Panc1 (cell line): ENCODE data around the gene BCAP29. TPM values are rescaled to one million over a fixed set of nuclear protein-coding genes. Genes with fewer than 3 reads are reported as not detected.

ENCODE experiments used
- ATAC-seq: fragments of 200-7000 bp; cut with Tn5 transposase; 2 replicates; pipeline ENCODE4 v1.9.1; 2020; ENCODE audit warnings: mild to moderate bottlenecking, moderate library complexity
- BruUV-seq: library from RNA; stranded (reverse); fragments of 400-500 nt; replicated peaks from 2 replicates; lab custom pipeline; 2021; lab: Mats Ljungman, UMichigan
- CTCF ChIA-PET: fragments of 300-600 bp; sonication (Branson Sonifier 250); formaldehyde crosslinking; loops from one replicate; lab custom pipeline; 2022; ENCODE audit warnings: antibody characterized with exemption; lab: Charles Lee
- POLR2A ChIA-PET: fragments of 300-600 bp; sonication (Branson Sonifier 250); formaldehyde crosslinking; loops from one replicate; lab custom pipeline; 2022; ENCODE audit warnings: antibody characterized with exemption; lab: Charles Lee
- DNase-seq: peaks from one replicate; pipeline ENCODE4 v3.0.0-alpha.2; 2010; ENCODE audit warnings: low read depth, low spot score
- H3K27ac ChIP-seq: 2 replicates; pipeline ENCODE4 v1.5.1; 2011; ENCODE audit warnings: mild to moderate bottlenecking, low read length, inconsistent platforms
- H3K27me3 ChIP-seq: fragments of 200-500 bp; sonication (Bioruptor generic); 2 replicates; pipeline ENCODE4 v1.6.0; 2014; ENCODE audit warnings: low read length, inconsistent platforms; ENCODE audit not compliant: control insufficient read depth, insufficient read depth
- H3K36me3 ChIP-seq: fragments of 200-500 bp; sonication (Bioruptor generic); 2 replicates; pipeline ENCODE4 v1.5.1; 2014; ENCODE audit warnings: inconsistent platforms, mild to moderate bottlenecking, low read length, moderate library complexity; ENCODE audit not compliant: control insufficient read depth, insufficient read depth
- H3K4me1 ChIP-seq: 2 replicates; pipeline ENCODE4 v1.5.1; 2011; ENCODE audit warnings: inconsistent platforms, mild to moderate bottlenecking, low read length, moderate library complexity; ENCODE audit not compliant: control insufficient read depth, insufficient read depth
- H3K4me3 ChIP-seq, 2 experiments: 2 replicates each; pipeline ENCODE4 v1.5.1; 2011 to 2012; ENCODE audit warnings: low read depth in 2 of 2, low read length in 2 of 2, mild to moderate bottlenecking in 2 of 2, inconsistent platforms in 1 of 2, moderate library complexity in 1 of 2
- H3K9me3 ChIP-seq: fragments of 200-500 bp; sonication (Bioruptor generic); 2 replicates; pipeline ENCODE4 v1.5.1; 2014; ENCODE audit warnings: low read depth, mild to moderate bottlenecking, inconsistent platforms, low read length, moderate library complexity; ENCODE audit not compliant: control insufficient read depth, insufficient read depth
- POLR2AphosphoS5 ChIP-seq: IDR thresholded peaks from 2 replicates; pipeline ENCODE4 v1.6.1; 2012; ENCODE audit warnings: mild to moderate bottlenecking, low read depth, low read length, moderate library complexity
- SIN3A ChIP-seq: IDR thresholded peaks from 2 replicates; pipeline ENCODE4 v1.6.1; 2012; ENCODE audit warnings: low read depth, mild to moderate bottlenecking, low read length, moderate library complexity, borderline replicate concordance; ENCODE audit not compliant: insufficient read depth
- TCF7L2 ChIP-seq: IDR thresholded peaks from 2 replicates; pipeline ENCODE4 v1.6.1; 2011; ENCODE audit warnings: mild to moderate bottlenecking, low read depth, low read length, inconsistent platforms
- in situ Hi-C: cut with HindIII; loops from 2 replicates; pipeline ENCODE4 v1.10.0; 2016; ENCODE audit warnings: low sequenced_read_pairs, low pct_unique_long_range_greater_than_20kb
- intact Hi-C: fragments of 100-400 bp; cut with micrococcal nuclease; formaldehyde crosslinking; loops from one replicate; pipeline ENCODE4 v1.10.0; 2022; ENCODE audit not compliant: unreplicated experiment
- total RNA-seq: library from RNA; stranded (reverse); gene quantifications from one replicate; pipeline ENCODE4 v1.2.1, GENCODE V29; 2021; ENCODE audit not compliant: unreplicated experiment
- TF ChIP-seq, protein P1 (sequence below): fragments of 450-650 bp; IDR thresholded peaks from 2 replicates; pipeline ENCODE4 v1.5.1; 2017; ENCODE audit warnings: mild to moderate bottlenecking
- TF ChIP-seq, protein P2 (sequence below), 2 experiments: IDR thresholded peaks; 2 replicates each; pipeline ENCODE4 v1.6.1; 2011 to 2012; ENCODE audit warnings: low read depth in 2 of 2, control low read depth in 1 of 2, low read length in 1 of 2, mild to moderate bottlenecking in 1 of 2, moderate library complexity in 1 of 2; ENCODE audit not compliant: insufficient read depth in 1 of 2

BCAP29 gene
- total RNA-seq, 1 experiment from 2014 or later = 71.7 TPM

DNA sequence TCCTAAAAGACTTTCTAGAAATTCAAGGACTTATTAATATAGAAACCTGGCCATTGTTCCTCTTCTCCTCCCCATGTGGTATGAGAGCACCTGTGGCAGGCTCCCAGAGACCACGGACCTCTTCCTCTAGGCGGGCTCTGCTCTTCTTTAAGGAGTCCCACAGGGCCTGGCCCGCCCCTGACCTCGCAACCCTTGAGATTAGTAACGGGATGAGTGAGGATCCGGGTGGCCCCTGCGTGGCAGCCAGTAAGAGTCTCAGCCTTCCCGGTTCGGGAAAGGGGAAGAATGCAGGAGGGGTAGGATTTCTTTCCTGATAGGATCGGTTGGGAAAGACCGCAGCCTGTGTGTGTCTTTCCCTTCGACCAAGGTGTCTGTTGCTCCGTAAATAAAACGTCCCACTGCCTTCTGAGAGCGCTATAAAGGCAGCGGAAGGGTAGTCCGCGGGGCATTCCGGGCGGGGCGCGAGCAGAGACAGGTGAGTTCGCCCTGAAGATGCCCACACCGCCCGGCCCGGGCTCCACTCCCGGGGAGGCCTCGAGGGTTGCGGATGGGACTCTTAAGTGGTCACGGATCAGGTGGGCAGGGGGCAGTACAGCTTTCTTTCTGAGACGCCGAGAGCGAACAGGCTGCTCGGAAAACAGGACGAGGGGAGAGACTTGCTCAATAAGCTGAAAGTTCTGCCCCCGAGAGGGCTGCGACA, 80.5 kb downstream of the BCAP29 start, which contains the start of gene SLC26A4:
SLC26A4 (plus strand) TSS at position 448 of the 700 bp plus-strand sequence. CDS start 814 bp downstream, outside the sequence.
- Histone ChIP-seq H3K4me1 (peaks cover 4% of the 10 kb centered on the region; the same call in 1 of the 2 replicates), H3K4me3 (peak within 1 kb of the TSS; percentile 44 to 46), H3K9me3 (no peaks in the 10 kb centered on the region), H3K27ac (no peak within 1 kb of the TSS), H3K27me3 (peaks cover 43% of the 10 kb centered on the region), H3K36me3 (no peaks in the 10 kb centered on the region)
- no TSS peak for BruUV-seq
- POLR2A ChIA-PET = no interaction called here
- CTCF ChIA-PET = no interaction called here
- DNase-seq = no peak
- TF ChIP-seq SIN3A = no peak
- TF ChIP-seq, protein P1, sequence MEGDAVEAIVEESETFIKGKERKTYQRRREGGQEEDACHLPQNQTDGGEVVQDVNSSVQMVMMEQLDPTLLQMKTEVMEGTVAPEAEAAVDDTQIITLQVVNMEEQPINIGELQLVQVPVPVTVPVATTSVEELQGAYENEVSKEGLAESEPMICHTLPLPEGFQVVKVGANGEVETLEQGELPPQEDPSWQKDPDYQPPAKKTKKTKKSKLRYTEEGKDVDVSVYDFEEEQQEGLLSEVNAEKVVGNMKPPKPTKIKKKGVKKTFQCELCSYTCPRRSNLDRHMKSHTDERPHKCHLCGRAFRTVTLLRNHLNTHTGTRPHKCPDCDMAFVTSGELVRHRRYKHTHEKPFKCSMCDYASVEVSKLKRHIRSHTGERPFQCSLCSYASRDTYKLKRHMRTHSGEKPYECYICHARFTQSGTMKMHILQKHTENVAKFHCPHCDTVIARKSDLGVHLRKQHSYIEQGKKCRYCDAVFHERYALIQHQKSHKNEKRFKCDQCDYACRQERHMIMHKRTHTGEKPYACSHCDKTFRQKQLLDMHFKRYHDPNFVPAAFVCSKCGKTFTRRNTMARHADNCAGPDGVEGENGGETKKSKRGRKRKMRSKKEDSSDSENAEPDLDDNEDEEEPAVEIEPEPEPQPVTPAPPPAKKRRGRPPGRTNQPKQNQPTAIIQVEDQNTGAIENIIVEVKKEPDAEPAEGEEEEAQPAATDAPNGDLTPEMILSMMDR = no peak
- no peak for TF ChIP-seq POLR2AphosphoS5
- no peak for TF ChIP-seq TCF7L2
- TF ChIP-seq, protein P2, sequence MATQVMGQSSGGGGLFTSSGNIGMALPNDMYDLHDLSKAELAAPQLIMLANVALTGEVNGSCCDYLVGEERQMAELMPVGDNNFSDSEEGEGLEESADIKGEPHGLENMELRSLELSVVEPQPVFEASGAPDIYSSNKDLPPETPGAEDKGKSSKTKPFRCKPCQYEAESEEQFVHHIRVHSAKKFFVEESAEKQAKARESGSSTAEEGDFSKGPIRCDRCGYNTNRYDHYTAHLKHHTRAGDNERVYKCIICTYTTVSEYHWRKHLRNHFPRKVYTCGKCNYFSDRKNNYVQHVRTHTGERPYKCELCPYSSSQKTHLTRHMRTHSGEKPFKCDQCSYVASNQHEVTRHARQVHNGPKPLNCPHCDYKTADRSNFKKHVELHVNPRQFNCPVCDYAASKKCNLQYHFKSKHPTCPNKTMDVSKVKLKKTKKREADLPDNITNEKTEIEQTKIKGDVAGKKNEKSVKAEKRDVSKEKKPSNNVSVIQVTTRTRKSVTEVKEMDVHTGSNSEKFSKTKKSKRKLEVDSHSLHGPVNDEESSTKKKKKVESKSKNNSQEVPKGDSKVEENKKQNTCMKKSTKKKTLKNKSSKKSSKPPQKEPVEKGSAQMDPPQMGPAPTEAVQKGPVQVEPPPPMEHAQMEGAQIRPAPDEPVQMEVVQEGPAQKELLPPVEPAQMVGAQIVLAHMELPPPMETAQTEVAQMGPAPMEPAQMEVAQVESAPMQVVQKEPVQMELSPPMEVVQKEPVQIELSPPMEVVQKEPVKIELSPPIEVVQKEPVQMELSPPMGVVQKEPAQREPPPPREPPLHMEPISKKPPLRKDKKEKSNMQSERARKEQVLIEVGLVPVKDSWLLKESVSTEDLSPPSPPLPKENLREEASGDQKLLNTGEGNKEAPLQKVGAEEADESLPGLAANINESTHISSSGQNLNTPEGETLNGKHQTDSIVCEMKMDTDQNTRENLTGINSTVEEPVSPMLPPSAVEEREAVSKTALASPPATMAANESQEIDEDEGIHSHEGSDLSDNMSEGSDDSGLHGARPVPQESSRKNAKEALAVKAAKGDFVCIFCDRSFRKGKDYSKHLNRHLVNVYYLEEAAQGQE (IDR thresholded peaks at IDR 0.05; ENCODE audit: insufficient read depth in 1 of 2, low read depth in 2 of 2, low read length in 1 of 2) = no peak
- no peak; the same call in 1 of the 2 replicates for ATAC-seq
- in situ Hi-C loops = no loop called here
- intact Hi-C loops = no loop called here

DNA sequence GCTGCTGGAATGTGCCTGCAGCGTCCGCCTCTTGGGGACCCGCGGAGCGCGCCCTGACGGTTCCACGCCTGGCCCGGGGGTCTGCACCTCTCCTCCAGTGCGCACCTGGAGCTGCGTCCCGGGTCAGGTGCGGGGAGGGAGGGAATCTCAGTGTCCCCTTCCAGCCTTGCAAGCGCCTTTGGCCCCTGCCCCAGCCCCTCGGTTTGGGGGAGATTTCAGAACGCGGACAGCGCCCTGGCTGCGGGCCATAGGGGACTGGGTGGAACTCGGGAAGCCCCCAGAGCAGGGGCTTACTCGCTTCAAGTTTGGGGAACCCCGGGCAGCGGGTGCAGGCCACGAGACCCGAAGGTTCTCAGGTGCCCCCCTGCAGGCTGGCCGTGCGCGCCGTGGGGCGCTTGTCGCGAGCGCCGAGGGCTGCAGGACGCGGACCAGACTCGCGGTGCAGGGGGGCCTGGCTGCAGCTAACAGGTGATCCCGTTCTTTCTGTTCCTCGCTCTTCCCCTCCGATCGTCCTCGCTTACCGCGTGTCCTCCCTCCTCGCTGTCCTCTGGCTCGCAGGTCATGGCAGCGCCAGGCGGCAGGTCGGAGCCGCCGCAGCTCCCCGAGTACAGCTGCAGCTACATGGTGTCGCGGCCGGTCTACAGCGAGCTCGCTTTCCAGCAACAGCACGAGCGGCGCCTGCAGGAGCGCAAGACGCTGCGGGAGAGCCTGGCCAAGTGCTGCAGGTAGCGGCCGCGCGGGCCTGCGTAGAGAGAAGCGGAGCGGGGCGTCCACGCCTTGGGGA, 81.2 kb downstream of the BCAP29 start:
- intact Hi-C loops (no loop called here), in situ Hi-C loops (no loop called here)
- no TSS peak for BruUV-seq
- peak; percentile 94 for ATAC-seq
- TF ChIP-seq TCF7L2 = no peak
- no peak for TF ChIP-seq SIN3A
- TF ChIP-seq, protein P1 = peak; percentile 40
- TF ChIP-seq, protein P2 (IDR thresholded peaks at IDR 0.05; ENCODE audit: insufficient read depth in 1 of 2, low read depth in 2 of 2, low read length in 1 of 2) = peak; percentile 77
- DNase-seq = no peak
- H3K36me3 ChIP-seq = no peaks in the 10 kb centered on the region
- H3K27ac ChIP-seq = no peak overlapping the region
- H3K4me1 ChIP-seq = peaks cover 4% of the 10 kb centered on the region; the same call in 1 of the 2 replicates
- POLR2A ChIA-PET = no interaction called here
- peak overlapping the region; percentile 44 to 46 for H3K4me3 ChIP-seq
- no peaks in the 10 kb centered on the region for H3K9me3 ChIP-seq
- H3K27me3 ChIP-seq = peaks cover 43% of the 10 kb centered on the region
- CTCF ChIA-PET = interaction anchor here (0.5 kb wide), 1 partner anchor 61 kb away, joined by 3 read pairs; no protein-coding TSS in a partner anchor
